CD4-positive, alpha-beta T cell treated with Interleukin-12 subunit alpha and Interleukin-12 subunit beta, for 1 hour (primary cell): ENCODE measurements around the gene PLEKHA3.
"Not testable (repeated sequence)": the region's sequence is repeated elsewhere in the genome, so short reads cannot be mapped to it uniquely, and the experiment has no call there.

Experiments used
- DNase-seq: peaks from one replicate; pipeline ENCODE4 v3.0.0-alpha.2; 2020

PLEKHA3 gene

DNA sequence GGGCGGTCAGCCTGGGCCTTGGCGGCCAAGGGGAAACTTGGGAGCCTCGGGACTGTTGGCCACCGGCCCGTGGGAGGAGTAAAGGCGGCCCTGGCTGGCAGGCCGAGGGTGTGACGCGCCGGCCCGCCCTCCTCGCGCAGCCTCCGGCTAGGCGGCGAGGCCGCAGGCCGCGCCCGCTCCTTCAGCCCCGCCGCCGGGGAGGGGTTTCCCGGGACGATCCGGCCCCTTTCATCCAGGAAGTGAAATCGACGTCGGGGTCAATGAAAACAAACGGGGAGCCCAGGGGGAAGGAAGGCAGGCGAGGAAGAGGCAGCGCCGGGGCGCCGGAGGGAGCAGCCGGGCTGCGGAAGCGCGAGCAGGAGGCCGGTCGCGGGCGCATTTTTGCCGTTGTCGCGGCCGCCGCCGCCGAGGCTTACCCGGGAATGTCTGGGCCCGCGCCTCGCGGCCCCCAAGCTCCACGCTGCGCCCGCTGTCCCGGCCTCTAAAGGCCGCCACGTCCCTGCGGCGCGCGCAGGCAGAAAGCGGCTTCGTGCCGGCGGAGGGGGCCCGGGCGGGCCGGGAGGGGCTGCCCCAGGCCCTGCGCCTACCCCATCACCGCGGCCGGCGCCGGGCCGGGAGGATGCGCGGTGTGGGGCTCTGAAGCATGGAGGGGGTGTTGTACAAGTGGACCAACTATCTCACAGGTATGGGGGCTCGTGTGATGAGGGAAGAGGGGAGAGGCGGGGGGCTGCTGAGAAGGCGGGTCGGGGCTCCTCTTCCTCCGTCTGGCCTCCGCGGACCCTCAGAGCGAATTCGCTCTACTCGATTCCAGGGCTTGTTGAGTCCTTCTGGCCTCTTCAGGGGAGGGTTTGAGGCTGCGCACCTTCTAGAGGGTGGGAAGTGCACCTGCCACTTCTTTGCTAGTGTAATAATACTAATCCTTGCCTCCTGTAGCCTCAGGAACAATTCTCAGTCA lies at the start of gene PLEKHA3:
Gene PLEKHA3, plus strand, starts transcription at position 231 of the 955 bp plus-strand sequence. Its CDS starts 413 bp downstream, at position 644.
- peak; percentile 84 for DNase-seq

DNA sequence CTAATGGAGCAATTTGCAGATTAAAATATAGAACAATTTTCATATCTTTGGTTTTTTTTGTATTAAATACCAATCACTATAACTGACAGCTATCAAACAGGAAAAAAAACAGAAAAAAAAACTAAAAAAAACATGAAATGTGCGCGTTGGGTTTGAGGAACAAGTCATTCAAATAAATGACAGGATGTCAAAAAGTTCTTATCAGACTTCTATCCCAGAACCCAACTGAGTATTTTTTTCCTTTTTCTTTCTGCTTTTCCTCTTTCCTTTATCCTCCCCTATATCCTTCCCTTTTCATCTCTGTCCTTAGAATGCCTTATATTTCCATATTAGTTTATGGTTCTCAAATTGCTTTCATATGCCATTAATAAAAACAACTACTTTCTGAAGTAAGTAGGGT lies 43.6 kb upstream of the PLEKHA3 start:
- DNase-seq, result no peak

DNA sequence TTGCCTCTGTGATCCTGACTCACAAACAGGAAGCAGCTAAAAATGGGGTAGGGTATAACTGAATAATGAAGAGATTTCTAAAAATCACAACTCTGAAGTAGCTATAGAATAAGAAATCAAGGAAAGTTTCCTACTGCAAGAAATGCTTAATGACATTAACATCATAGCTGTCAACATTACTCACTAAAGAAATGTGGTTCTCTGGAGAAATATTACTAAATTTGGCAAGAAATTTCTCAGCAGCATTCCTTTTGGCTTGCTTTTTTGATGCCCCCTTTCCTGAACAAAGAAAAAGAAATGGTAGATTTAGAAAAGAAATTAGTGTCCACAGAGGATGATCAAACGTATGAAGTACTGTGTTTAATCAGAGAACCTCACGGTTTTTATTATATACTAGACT lies 38.8 kb upstream of the PLEKHA3 start:
- DNase-seq, result no peak

DNA sequence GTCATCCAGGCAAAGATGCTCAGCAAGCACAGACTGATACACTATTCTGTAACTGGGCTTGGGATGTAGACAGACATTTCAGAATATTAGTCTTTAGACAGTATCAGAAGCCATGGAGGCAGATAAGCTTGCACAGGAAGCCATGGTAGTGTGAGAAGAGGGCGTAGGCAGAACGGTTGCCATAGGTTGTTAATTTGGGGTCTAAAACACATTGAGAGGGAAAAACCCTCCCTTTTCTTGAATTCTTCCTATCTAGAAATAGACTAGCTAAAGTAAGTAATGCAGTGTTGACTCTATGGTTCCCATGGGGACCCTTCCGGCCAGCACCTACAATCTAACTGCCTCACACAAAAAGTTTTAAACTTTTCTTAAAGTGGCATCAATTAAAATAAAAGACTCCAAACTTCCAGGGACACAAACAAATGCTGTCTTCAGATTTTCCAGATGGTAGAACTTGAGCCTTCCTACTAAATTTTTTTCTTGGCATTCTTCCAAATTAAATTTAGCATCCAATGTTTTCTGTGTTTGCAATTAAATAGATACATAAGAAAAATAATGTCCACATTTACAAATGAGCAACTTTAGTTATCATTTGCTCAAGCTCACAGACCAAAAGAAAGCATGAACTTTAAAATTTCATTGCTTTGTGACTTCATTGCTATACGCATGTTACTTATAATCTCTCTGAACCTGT lies 31.1 kb upstream of the PLEKHA3 start:
- peak; percentile 20 for DNase-seq

DNA sequence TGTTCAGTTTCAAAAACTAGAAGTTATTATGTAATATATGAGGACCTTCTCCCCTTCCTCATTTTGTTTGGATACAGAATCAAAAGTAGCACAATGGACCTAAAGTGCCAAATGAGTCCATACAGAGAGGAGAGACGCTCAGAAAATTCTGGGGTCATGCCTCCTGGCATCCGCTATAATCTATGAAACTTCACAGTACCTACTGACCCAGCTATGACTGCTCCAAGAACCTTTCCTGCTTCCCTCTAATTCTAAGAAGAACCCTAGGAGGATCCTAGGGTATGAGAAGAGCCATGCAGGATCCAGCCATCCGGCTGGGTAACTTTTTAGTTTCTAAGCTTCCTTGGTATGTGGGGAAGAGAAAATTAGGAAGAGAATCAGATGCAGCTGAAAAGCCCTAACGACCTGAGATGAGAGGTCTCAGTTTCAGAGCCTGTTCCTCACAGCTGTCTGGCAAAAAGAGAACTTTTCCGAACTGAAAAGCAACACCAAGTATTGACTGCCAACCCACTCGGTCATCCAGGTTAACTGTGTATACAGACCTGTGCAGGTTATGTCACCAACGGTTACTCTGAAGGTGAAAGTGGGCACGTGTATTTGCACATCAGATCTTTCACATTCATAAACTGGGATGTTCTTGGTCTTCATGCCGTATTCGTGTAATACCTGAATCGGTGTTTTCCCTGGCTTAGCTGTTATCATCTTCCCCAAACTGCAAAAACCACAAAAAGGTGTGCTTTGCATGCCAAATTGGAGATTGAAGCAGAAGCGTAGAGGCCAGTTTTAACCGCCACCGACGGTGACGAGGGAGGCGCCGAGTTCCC lies 30.3 kb upstream of the PLEKHA3 start:
- DNase-seq, result no peak

DNA sequence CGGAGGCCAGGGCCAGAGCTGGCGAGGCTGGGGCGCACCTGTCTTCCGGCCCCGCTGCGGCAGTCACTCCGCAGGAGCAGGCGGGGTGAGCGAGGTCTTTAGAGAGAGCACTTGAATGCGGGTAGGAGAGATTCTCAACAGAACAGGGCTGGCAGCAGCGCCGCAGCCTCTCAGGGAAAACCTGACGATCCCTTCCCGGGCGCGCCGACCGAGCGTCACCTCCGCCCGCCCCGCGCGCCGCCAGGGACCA lies 29.8 kb upstream of the PLEKHA3 start:
- no peak for DNase-seq

DNA sequence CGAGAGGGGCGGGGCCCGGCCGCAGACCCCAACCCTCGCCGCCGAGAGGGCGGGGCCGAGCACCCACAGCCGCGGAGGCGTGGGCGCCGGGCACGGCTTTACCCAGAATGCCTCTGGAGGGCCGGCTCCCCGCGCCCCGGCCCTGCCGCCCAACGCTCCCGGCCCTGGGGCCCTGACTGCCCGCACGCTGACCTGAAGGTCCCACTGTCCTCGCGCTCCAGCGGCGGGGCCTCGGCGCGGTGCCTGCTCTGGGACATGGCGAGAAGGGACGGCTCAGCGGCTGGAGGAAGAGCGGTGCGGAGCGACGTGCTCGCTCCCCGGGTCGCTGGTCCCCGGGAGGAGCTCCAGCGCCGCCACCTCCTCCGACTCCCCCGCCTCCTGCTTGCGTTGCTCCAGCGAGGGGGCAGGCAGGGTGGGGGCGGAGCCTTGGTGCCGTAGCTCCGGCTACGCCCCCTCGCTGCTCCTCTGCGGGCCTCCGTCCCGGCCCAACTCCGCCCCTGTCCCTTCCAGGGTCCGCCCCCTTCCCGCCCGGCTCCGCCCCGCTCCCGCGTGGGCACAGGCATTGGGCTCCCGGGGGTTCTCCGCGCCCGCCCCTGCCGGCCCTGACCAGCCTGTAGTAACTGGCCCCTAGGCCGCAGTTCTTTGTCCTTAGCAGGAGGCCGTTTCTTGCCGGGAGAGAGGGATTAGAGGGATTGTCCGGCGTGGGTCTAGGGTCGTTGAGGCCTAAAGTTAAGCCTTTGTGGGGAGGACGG lies 29.3 kb upstream of the PLEKHA3 start, which contains the start of the genes PJVK and PRKRA:
Gene PJVK, plus strand, starts transcription at position 605 of the 752 bp plus-strand sequence. CDS start 2,032 bp downstream, outside the sequence.
Gene PRKRA, minus strand, starts transcription at position 402 of the 752 bp plus-strand sequence. Its CDS starts 145 bp downstream, at position 257.
- peak; percentile 96 for DNase-seq

DNA sequence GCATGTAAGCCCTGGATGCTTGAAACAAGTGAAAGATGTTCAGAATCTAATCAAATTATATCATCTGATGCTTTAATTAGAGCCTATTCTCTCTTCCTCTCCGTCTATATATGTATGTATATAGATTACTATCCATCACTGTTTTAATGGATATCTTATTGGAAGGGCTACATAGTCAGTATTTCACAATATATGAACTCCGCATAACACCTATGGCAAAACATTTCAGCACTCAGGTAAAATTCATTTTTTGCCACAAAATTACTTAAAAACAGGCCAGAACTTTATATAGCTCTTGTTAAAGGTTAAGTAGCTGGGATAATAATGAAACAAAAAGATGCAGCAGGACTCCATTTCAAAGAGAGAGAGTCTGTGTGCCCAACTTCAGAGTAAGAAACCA lies 27.9 kb upstream of the PLEKHA3 start:
- no peak for DNase-seq

DNA sequence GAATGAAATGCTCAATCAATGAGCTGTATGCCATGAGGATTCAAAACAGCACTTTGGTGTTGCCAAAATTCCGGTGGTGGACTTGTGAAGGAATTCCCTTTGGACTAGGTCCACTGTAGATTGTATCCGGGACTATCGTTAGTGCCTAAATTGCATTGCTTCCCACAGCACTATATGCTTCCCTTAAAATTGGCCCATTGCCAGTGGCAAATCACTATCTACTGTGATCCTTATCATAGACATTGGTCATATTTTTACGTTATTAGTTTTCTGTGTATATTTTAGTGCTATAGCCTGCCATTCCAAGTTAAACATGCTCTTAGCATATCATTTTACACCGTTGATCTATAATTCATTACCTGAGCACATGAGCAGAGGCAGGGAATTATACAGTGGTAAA lies 27.4 kb upstream of the PLEKHA3 start:
- DNase-seq, result no peak

DNA sequence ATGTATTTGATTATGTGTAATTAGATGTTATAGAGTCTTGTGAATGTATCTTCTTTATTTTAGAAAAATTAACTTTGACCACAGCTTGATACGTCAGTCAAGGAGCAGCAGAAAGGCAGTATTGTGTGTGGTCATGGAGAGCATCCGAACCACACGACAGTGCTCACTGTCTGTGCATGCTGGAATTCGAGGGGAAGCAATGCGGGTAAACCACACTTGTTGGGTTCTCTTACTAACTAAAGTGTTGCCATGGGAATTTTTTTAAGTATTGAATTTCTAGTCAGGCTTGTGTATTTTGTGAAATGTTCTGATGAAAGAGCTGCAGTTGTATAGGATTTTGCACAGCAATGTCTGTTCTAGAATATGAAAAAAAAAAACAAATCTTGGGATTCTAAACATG lies 24.3 kb upstream of the PLEKHA3 start:
- DNase-seq, result no peak

DNA sequence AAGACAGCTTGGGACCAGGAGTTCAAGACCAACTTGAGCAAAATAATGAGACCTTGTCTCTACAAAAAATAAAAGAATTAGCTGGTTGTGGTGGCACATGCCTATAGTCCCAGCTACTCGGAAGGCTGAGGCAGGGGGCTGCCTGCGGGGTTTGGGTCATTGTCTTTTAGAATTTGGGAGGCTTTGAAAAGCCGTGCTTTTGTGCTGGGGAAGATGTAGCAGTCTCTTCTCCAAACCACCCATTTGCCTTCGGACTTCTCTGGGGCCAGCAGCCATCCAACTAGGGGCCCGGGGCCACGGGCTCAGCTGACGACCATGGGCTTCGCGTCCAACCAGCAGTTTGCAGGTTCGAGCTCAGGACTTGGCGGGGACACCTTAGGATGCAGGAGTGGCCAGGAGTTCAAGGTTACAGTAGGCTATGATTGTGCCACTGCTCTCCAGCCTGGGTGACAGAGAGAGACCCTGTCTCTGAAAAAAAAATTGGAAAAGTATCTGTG lies 22.8 kb upstream of the PLEKHA3 start:
- no peak for DNase-seq

DNA sequence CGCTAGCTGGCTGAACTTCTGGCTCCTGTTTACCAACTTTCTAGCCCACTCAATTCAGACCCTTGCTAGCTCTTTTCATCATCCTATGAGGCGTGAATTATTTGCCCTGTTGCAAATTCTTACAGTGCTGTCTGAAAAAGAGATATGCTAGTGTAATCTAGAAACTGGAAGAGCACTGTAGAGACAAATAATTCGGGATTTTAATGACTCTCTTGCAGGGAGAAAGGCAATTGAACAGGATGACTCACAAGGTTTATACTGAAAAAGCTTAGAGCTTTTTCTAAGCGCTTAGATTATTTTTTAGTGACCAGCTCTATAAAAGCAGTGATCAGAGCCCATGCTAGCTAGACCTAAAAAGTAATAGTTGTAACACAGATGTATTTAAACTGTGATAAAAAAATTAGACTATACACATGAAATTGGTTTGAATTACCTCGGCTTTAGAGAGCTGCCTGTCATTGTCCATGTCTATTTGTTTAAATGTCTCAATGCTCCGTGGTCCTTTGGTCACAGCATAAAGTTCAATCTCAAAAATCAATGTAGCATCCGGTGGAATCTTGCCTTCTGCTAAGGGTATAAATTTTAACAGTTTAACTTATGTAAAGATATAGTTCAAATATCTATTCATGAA lies 10.9 kb upstream of the PLEKHA3 start:
- no peak for DNase-seq

DNA sequence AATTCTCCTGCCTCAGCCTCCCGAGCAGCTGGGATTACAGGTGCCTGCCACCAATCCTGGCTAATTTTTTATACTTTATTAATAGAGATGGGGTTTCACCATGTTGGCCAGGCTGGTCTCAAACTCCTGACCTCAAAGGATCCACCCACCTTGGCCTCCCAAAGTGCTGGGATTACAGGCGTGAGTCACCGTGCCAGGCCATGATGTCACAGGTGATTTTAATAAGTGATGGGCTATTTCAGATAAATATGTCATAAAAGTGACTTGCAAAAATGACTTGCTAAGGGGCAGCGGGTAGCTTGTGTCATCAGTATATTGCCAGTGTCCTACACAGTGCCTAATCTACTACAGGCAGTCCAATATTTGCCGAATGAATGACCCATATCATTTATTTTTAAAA lies 8.9 kb upstream of the PLEKHA3 start:
- not testable (repeated sequence) for DNase-seq

DNA sequence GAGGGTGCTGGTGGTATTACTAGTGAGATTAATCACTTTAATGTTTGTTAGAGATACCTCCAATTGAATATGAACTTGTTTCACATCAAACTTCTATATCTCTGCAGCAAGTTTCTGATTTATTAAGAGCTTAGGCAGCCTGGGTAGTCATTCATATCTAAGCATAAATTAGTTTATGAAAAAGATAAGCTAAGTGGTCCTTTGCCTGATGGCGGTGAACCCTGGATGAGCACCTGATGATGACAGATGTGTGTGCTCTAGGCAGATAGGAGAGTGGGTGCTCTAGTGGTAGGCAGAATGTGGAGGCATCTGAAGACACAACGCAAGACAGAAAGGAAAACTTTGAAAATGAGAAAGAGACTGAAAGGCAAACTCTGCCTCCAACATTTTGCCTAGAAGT lies 6.9 kb upstream of the PLEKHA3 start:
- no peak for DNase-seq

DNA sequence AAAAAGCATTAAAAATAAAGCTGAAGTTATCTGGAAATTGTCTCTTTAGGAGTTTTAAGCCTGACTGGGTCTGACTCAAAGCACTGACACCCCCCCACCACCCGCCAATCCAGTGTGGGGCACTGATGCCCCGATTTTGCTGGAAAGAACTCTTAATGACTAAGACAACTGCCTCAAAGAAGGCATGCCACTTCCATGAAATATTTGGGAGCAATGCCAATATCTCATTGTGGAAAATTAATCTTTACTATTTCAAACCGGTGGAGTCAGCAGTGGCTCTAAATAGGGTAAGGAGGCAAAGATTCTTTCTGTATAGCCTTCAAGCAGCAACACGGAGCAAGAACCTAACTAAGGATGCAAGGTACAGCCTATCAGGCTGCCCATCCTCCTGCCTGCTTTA lies 6.3 kb upstream of the PLEKHA3 start:
- DNase-seq, result no peak

DNA sequence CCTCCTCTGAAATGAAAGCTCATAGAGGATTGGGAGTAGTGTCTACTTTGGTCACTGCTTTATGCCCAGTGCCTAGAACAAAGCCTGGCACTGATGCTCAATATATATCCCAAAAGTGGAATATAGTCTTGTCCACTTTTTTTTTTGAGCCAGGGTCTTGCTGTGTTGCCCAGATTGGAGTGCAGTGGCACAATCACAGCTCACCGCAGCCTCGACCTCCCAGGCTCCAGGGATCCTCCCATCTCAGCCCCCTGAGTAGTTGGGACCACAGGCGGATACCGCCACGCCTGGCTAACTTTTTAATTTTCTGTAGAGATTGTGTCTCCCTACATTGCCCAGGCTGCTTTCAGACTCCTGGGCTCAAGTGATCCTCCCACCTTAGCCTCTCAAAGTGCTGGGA lies 5.7 kb upstream of the PLEKHA3 start:
- DNase-seq, result no peak

DNA sequence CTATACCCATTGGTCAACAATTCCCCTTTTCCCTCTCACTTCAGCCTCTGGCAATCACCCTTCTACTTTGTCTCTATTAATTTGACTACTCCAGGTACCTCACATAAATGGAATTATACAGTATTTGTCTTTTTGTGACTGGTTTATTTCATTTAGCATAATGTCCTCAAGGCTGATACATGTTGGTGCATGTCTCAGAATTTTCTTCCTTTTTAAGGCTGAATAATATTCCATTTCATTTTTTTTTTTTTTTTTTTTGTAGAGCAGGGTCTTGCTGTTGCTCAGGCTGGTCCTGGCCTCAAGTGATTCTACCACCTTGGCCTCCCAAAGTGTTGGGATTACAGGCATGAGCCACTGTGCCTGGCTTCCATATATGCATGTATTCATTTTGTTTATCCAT lies 3.8 kb upstream of the PLEKHA3 start:
- DNase-seq, result no peak

DNA sequence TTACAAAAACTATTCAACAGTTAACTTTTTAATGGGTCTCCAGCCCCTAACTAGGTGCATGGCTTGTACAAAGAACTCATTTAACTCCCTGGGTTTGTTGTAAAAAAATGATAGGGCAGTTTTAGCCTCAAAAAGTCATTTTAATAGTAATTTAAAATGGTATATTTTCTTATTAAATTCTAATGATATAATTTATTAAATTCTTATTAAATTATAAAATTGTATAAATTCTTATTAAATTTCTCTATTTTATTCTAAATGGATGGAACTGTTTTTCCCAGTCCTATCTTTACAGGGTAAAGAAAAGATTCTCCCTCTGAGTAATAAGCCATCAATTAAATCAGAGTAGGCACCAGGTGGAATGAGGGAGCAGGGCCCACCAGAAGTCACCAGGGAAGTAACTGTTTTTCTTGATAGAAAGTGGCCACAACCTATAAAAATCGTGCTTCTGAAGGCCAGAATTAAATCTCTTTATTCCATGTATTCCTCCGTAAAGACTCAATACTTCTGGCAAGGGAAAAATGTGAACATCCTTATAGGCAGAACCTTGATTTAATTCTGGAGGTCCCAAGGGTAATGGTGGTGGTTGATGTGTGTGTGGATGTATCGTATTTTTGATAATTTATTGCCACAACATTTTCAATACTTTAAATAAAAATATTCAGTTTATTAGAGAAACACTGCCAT lies 2.7 kb upstream of the PLEKHA3 start:
- no peak for DNase-seq

DNA sequence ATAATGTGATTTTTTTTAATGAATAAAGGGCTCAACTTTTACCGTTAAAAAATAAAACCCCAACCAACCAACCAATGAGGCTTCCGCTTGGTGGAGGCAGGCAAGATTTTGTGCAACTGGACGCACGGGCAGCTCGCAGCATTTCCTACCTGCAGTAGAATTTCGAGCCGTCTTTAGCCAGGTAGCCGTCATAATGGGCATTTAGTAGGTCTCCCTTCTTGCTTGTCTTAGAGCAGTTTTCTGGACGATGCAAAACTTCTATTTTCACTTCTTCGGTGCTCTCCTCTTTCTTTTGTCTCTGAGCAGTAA lies 2.2 kb upstream of the PLEKHA3 start:
- DNase-seq, result no peak

DNA sequence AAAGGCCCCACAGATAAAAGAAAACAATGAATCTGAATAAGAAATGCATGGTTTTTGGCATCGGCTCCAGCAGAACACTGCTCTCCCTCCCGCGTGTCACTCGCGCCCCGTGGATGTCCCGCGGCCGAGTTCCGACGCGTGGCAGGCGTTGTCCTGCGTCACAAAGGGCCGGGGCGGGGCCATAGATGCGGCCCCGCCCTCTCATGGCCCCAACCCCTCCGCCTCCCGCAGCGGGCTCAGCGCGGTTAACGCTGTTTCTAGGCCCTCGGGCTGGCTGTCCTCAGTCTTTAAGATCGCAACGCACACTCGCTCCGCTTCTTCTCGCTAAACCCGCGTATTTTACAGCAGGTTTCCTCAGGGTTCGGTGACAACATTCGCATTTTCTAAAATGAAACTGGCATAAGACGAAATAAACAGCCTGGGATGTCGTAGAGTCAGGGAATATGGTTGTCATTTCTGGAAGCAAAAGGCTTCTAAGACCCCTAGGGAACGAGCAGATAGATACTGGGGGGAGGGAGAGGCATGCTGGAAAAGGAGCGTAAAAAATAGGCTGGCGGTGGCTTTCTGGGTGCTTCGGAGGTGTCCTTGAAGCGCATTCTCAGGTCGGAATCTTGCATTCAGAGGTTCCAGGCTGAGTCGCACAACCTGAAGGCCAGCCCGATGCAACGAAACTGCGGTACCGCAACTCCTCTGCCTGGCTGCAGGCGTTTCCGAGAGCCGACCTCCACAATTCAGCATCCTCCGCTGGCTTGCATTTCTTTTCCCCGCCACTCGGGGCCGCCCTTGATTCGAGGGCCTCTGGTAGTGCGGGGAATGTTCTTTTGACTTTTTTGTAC lies 1.6 kb upstream of the PLEKHA3 start, which contains the start of gene FKBP7:
Gene FKBP7, minus strand, starts transcription at position 162 of the 836 bp plus-strand sequence. Its CDS starts 101 bp downstream, at position 61.
- DNase-seq, result peak; percentile 88
